Measurements from ENCODE around the gene SORCS1. TPM values are rescaled to one million over a fixed set of nuclear protein-coding genes. Genes with fewer than 3 reads are reported as not detected.

Gene SORCS1
- polyA plus RNA-seq, 1 donor = 6.5 TPM

DNA sequence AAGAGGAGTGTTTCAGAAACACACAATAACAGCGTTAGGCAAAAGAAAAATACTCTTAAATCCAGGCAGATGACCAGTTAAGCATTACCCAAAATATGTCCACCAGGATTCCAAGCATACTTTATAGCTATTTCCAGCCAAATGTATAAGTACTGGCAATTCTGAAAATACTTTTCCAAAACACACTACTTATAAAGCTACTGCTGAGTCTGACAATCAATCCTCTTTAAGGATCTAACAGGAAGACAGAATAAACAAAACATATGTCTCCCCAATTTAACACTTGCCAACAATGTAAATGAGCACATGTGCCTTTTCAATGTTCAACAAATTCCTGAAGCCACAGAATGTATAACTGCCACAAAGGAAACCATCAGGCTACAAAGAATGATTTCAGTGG is 370.9 kb downstream of the SORCS1 start:
- peak in 1 of 2 donors; percentile 13 for DNase-seq
- no peaks in the 10 kb centered on the region for H3K27me3 ChIP-seq (ENCODE audit: control insufficient read depth, insufficient read depth, low read length)
- H3K36me3 ChIP-seq (ENCODE audit: control insufficient read depth, insufficient read depth, low read length) = no peaks in the 10 kb centered on the region
- no CpG with 5 or more reads among the region's 1 CpG for WGBS (ENCODE audit: insufficient coverage, low lambda C conversion rate)
- no peak overlapping the region for H3K27ac ChIP-seq (ENCODE audit: low read length)
- H3K4me3 ChIP-seq (ENCODE audit: low read length) = no peak overlapping the region
- H3K4me1 ChIP-seq (ENCODE audit: control insufficient read depth, insufficient read depth, low read length) = no peaks in the 10 kb centered on the region
- no peaks in the 10 kb centered on the region for H3K9me3 ChIP-seq (ENCODE audit: control insufficient read depth, low read depth, low read length)

DNA sequence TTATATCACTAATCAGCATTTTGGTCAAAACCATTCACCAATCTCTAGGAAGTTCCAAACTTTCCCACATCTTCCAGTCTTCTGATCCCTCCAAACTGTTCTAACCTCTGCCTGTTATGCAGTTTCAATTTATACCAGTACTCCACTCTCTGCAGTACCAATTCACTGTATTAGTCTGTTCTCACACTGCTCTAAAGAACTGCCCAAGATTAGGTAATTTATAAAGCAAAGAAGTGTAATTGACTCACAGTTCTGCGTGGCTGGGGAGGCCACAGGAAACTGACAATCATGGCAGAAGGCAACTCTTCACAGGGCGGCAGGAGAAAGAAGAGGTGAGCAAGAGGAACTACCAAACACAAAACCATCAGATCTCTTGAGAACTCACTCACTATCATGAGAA is 374.9 kb downstream of the SORCS1 start:
- Histone ChIP-seq H3K9me3 (ENCODE audit: control insufficient read depth, low read depth, low read length) (no peaks in the 10 kb centered on the region), H3K4me1 (ENCODE audit: control insufficient read depth, insufficient read depth, low read length) (no peaks in the 10 kb centered on the region), H3K36me3 (ENCODE audit: control insufficient read depth, insufficient read depth, low read length) (no peaks in the 10 kb centered on the region), H3K4me3 (ENCODE audit: low read length) (no peak overlapping the region), H3K27ac (ENCODE audit: low read length) (no peak overlapping the region), H3K27me3 (ENCODE audit: control insufficient read depth, insufficient read depth, low read length) (no peaks in the 10 kb centered on the region)
- 80% methylated on average over 1 of the region's 2 CpGs for WGBS (ENCODE audit: insufficient coverage, low lambda C conversion rate)
- no peak for DNase-seq

DNA sequence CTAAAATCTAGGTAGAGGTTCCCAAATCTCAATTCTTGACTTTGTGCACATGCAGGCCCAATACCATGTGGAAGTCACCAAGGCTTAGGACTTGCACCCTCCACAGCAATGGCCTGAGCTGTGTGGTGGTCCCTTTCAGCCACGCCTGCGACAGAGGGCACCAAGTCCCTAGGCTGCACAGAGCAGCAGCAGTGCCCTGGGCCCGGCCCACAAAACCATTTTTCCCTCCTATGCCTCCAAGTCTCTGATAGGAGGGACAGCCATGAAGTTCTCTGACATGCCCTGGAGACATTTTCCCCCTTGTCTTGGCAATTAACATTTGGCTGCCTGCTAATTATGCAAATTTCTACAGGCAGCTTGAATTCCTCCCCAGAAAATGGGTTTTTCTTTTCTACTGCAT is 375.5 kb downstream of the SORCS1 start:
- no peaks in the 10 kb centered on the region for H3K36me3 ChIP-seq (ENCODE audit: control insufficient read depth, insufficient read depth, low read length)
- H3K4me3 ChIP-seq (ENCODE audit: low read length) = no peak overlapping the region
- H3K9me3 ChIP-seq (ENCODE audit: control insufficient read depth, low read depth, low read length) = no peaks in the 10 kb centered on the region
- no CpG with 5 or more reads among the region's 3 CpGs for WGBS (ENCODE audit: insufficient coverage, low lambda C conversion rate)
- DNase-seq = no peak
- no peak overlapping the region for H3K27ac ChIP-seq (ENCODE audit: low read length)
- H3K27me3 ChIP-seq (ENCODE audit: control insufficient read depth, insufficient read depth, low read length) = no peaks in the 10 kb centered on the region
- no peaks in the 10 kb centered on the region for H3K4me1 ChIP-seq (ENCODE audit: control insufficient read depth, insufficient read depth, low read length)

DNA sequence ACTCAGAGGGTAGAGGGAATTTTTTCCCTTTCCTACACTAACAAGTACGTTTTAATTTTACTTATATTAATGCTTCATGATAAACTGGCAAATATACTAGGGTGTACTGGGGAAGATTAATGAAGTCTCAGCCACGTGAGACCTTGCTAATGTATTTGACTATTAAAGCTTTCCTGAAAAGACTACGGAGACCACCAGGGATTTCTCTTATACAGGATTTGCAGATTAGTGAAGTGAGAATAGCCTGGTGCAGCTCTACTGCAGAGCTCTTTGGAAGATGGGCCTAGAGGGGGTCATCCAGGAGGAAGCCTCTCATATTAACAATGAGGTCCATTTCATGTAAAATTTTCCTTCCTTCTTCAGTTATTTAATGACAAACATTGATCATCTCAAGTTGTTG is 379.0 kb downstream of the SORCS1 start:
- Histone ChIP-seq H3K4me3 (ENCODE audit: low read length) (no peak overlapping the region), H3K27me3 (ENCODE audit: control insufficient read depth, insufficient read depth, low read length) (no peaks in the 10 kb centered on the region), H3K27ac (ENCODE audit: low read length) (no peak overlapping the region), H3K36me3 (ENCODE audit: control insufficient read depth, insufficient read depth, low read length) (no peaks in the 10 kb centered on the region), H3K9me3 (ENCODE audit: control insufficient read depth, low read depth, low read length) (no peaks in the 10 kb centered on the region), H3K4me1 (ENCODE audit: control insufficient read depth, insufficient read depth, low read length) (peaks cover 2% of the 10 kb centered on the region)
- 83% methylated on average over 1 of the region's 3 CpGs for WGBS (ENCODE audit: insufficient coverage, low lambda C conversion rate)
- no peak for DNase-seq

DNA sequence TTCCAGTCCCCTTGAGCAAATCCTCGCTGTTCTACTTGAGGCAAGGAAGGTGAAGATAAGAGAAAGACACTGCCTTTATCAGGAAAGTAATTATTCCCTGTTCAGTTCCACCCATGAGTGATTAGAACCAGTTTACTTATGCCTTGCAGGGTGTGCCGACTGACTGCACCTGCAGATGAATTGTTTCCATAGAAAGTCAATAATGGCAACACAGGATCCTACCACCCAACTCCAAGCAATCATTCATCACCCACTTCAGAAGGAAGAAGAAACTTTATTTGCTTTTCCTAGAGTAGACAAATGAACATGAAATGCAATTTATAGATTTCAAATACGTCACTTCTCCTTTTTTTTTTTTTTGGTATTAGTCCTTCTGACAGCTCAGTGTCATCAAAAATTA is 383.9 kb downstream of the SORCS1 start:
- H3K4me1 ChIP-seq (ENCODE audit: control insufficient read depth, insufficient read depth, low read length) = peaks cover 6% of the 10 kb centered on the region
- H3K4me3 ChIP-seq (ENCODE audit: low read length) = no peak overlapping the region
- H3K36me3 ChIP-seq (ENCODE audit: control insufficient read depth, insufficient read depth, low read length) = no peaks in the 10 kb centered on the region
- peak overlapping the region; percentile 4 for H3K27ac ChIP-seq (ENCODE audit: low read length)
- H3K27me3 ChIP-seq (ENCODE audit: control insufficient read depth, insufficient read depth, low read length) = no peaks in the 10 kb centered on the region
- peak; percentile 61 to 82 for DNase-seq
- 0% methylated on average over 1 of the region's 3 CpGs for WGBS (ENCODE audit: insufficient coverage, low lambda C conversion rate)
- H3K9me3 ChIP-seq (ENCODE audit: control insufficient read depth, low read depth, low read length) = no peaks in the 10 kb centered on the region

DNA sequence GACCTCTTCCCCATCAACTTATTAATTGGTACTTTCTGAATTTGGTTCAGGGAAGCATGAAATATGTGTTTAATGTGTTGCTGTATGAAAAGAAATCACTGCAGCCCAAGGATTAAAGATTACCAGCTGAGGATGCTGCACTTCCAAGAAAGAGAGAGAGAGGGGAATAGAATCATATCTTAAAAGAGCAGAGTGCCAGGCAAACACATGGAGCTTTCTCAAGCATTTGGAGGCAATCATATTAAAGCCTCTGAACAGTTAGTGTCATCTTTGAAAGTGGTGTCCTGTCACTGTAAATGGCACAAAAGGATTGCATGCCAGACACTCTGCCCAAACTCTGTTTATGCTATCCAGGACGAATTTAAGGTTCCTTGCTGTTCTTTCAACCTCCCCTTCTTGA is 386.7 kb downstream of the SORCS1 start:
- no CpG with 5 or more reads among the region's 1 CpG for whole genome bisulfite sequencing (ENCODE audit: insufficient coverage, low lambda C conversion rate)
- H3K4me3 ChIP-seq (ENCODE audit: low read length) = no peak overlapping the region
- no peaks in the 10 kb centered on the region for H3K9me3 ChIP-seq (ENCODE audit: control insufficient read depth, low read depth, low read length)
- H3K27ac ChIP-seq (ENCODE audit: low read length) = no peak overlapping the region
- H3K36me3 ChIP-seq (ENCODE audit: control insufficient read depth, insufficient read depth, low read length) = no peaks in the 10 kb centered on the region
- H3K4me1 ChIP-seq (ENCODE audit: control insufficient read depth, insufficient read depth, low read length) = peaks cover 6% of the 10 kb centered on the region
- no peak for DNase-seq
- no peaks in the 10 kb centered on the region for H3K27me3 ChIP-seq (ENCODE audit: control insufficient read depth, insufficient read depth, low read length)

DNA sequence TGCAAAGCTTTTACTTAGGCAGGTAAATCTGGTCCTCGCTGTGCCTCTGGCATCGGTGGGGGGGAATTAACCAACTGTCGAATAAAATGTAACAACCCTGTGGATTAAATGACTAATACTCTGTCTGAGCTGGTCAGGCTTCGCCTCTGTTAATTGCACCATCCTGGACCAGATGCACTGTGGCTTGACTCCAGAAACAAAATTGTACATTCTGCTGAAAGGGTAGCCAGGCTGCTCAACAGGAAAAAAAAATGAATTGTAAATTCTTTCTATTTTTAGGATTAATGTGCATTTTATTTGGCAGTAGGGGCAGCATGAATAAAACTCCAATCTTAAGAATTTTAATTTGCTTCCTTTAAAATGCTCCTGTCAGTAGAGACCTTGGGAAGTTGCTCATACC is 389.4 kb downstream of the SORCS1 start:
- no peak for DNase-seq
- peaks cover under 1% of the 10 kb centered on the region for H3K4me1 ChIP-seq (ENCODE audit: control insufficient read depth, insufficient read depth, low read length)
- WGBS (ENCODE audit: insufficient coverage, low lambda C conversion rate) = no CpG with 5 or more reads among the region's 4 CpGs
- no peak overlapping the region for H3K4me3 ChIP-seq (ENCODE audit: low read length)
- no peaks in the 10 kb centered on the region for H3K9me3 ChIP-seq (ENCODE audit: control insufficient read depth, low read depth, low read length)
- no peaks in the 10 kb centered on the region for H3K36me3 ChIP-seq (ENCODE audit: control insufficient read depth, insufficient read depth, low read length)
- no peak overlapping the region for H3K27ac ChIP-seq (ENCODE audit: low read length)
- no peaks in the 10 kb centered on the region for H3K27me3 ChIP-seq (ENCODE audit: control insufficient read depth, insufficient read depth, low read length)

DNA sequence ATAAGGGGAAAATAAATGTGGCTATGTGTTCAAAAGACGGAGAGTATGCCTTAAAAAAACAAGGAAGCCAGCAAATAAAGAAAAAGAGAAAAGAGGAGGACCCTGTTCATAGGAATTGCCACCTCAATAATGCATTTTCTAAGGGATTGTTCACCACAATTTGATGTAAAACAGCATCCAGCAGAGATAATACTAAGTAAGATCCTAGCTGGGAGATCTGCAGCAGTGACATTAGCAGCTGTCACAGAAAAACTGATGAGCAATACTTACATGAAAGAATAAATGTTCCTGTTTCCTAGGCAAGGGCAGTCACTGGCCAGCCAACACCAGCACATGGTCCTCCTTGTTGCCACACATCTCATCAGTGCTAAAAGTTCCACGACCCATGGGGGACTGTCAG is 391.5 kb downstream of the SORCS1 start:
- Histone ChIP-seq H3K4me3 (ENCODE audit: low read length) (no peak overlapping the region), H3K27me3 (ENCODE audit: control insufficient read depth, insufficient read depth, low read length) (no peaks in the 10 kb centered on the region), H3K27ac (ENCODE audit: low read length) (no peak overlapping the region), H3K9me3 (ENCODE audit: control insufficient read depth, low read depth, low read length) (no peaks in the 10 kb centered on the region), H3K36me3 (ENCODE audit: control insufficient read depth, insufficient read depth, low read length) (no peaks in the 10 kb centered on the region), H3K4me1 (ENCODE audit: control insufficient read depth, insufficient read depth, low read length) (no peaks in the 10 kb centered on the region)
- WGBS (ENCODE audit: insufficient coverage, low lambda C conversion rate) = no CpG with 5 or more reads among the region's 2 CpGs
- DNase-seq = no peak

DNA sequence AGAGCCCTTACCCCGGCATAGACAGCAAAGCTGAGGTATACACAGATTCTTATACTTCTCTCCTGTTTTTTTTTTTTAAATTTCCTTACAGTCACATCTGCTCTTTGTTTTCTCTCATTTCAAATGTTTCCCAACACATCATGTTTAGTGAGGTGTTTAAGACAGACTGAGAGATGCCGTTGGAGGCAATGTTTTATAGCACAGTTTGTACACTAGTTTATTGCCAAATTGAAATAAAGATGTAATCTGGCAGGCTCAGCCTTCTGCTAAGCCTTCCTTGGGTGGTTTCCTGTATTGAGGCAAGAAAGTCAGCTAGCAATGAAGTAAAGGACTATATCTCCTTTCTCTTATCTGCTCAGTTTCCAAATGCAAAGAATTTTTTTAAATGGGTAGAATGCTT is 393.4 kb downstream of the SORCS1 start:
- no peaks in the 10 kb centered on the region for H3K9me3 ChIP-seq (ENCODE audit: control insufficient read depth, low read depth, low read length)
- H3K27me3 ChIP-seq (ENCODE audit: control insufficient read depth, insufficient read depth, low read length) = no peaks in the 10 kb centered on the region
- no peaks in the 10 kb centered on the region for H3K36me3 ChIP-seq (ENCODE audit: control insufficient read depth, insufficient read depth, low read length)
- WGBS (ENCODE audit: insufficient coverage, low lambda C conversion rate) = 90% methylated on average over 1 of the region's 2 CpGs
- no peaks in the 10 kb centered on the region for H3K4me1 ChIP-seq (ENCODE audit: control insufficient read depth, insufficient read depth, low read length)
- no peak for DNase-seq
- no peak overlapping the region for H3K4me3 ChIP-seq (ENCODE audit: low read length)
- no peak overlapping the region for H3K27ac ChIP-seq (ENCODE audit: low read length)

DNA sequence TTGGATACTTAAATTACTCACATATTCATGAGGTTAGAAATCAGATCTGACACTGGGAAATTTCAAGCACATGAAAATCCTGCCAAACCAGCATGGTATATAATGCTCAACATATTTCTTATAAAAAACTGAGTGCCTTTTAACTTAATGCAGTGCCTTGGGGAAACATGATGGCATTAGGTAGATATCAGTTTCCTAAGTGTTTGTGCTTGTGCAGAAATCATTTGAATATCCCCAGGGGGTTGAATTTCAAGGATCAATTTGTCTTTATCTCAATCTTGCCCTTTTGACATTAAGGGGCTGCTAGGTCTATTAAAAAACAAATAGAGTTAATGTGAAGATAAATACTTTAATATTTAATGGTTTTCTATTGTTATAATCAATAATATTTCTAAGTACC is 396.3 kb downstream of the SORCS1 start:
- Histone ChIP-seq H3K9me3 (ENCODE audit: control insufficient read depth, low read depth, low read length) (no peaks in the 10 kb centered on the region), H3K4me1 (ENCODE audit: control insufficient read depth, insufficient read depth, low read length) (no peaks in the 10 kb centered on the region)

DNA sequence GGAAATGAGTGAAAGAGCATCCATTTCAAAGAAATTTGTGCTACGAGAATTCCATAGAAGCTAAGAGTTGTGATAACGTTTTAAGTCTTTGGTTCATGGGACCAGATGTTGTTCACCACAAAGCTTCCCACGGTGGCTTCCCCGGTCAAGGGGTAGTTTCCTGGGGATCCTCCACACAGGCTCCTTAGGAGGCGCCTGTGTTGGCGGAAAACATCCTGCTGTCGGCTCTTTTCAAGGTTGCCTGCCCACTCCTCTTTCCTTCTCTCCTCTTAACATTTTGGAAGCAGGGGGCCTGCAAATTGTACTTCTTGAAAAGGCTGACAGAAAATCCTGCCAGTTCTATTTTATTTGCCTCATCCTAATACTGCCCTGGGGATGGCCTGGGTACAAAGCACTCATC is 398.6 kb downstream of the SORCS1 start:
- no peaks in the 10 kb centered on the region for H3K4me1 ChIP-seq (ENCODE audit: control insufficient read depth, insufficient read depth, low read length)
- H3K9me3 ChIP-seq (ENCODE audit: control insufficient read depth, low read depth, low read length) = no peaks in the 10 kb centered on the region
- no peak overlapping the region for H3K27ac ChIP-seq (ENCODE audit: low read length)
- DNase-seq = no peak
- no peak overlapping the region for H3K4me3 ChIP-seq (ENCODE audit: low read length)
- H3K27me3 ChIP-seq (ENCODE audit: control insufficient read depth, insufficient read depth, low read length) = no peaks in the 10 kb centered on the region
- WGBS (ENCODE audit: insufficient coverage, low lambda C conversion rate) = no CpG with 5 or more reads among the region's 7 CpGs
- H3K36me3 ChIP-seq (ENCODE audit: control insufficient read depth, insufficient read depth, low read length) = no peaks in the 10 kb centered on the region

More for the DNA sequence above, 396.3 kb downstream of the SORCS1 start:
- H3K27ac ChIP-seq (ENCODE audit: low read length) = no peak overlapping the region
- H3K36me3 ChIP-seq (ENCODE audit: control insufficient read depth, insufficient read depth, low read length) = no peaks in the 10 kb centered on the region
- H3K27me3 ChIP-seq (ENCODE audit: control insufficient read depth, insufficient read depth, low read length) = no peaks in the 10 kb centered on the region
- DNase-seq = no peak
- no peak overlapping the region for H3K4me3 ChIP-seq (ENCODE audit: low read length)
